Right lobe of liver (tissue), 4 donors: Measurements from ENCODE around the gene FGD5.

Experiments
- POLR2A ChIP-seq: fragments of 450-650 bp; IDR thresholded peaks from one replicate; pipeline ENCODE4 v1.6.1; 2017; ENCODE audit warnings: antibody characterized with exemption, mild to moderate bottlenecking
- TF ChIP-seq, protein P1 (sequence below), 4 donors: fragments of 200-600 bp in 3 of 4; fragments of 450-650 bp in 1 of 4; IDR thresholded peaks; one replicate each; pipeline versions ENCODE4 v1.5.1 to v1.8.0; 2016 to 2022; ENCODE audit warnings: antibody characterized with exemption in 4 of 4, mild to moderate bottlenecking in 2 of 4
- donor health status: DM: no; HTN: no; CAD: no.
- donor health status: DM: no; HTN: no; CAD: no.
- donor health status: DM: no; HTN: yes; CAD: no.

DNA sequence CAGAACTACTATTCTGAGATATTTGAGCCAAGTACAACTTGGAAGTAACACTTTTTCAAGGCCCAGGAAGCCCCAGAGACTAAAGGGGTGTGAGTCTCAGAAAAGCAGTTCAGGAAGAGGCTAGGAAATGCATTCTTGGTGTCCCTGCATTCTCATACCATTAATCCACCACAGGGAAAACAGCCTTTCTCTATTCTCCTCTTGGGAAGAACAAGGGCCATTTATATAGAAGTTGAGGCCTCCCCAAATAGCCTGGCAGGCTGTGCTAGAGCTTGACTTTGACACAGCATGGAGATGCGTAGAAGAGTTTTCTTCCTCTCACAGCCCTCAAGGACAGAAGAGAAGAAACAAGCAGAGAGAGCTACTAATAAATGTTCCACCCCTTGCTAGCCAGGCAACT lies 123.1 kb downstream of the FGD5 start:
- TF ChIP-seq, protein P1, sequence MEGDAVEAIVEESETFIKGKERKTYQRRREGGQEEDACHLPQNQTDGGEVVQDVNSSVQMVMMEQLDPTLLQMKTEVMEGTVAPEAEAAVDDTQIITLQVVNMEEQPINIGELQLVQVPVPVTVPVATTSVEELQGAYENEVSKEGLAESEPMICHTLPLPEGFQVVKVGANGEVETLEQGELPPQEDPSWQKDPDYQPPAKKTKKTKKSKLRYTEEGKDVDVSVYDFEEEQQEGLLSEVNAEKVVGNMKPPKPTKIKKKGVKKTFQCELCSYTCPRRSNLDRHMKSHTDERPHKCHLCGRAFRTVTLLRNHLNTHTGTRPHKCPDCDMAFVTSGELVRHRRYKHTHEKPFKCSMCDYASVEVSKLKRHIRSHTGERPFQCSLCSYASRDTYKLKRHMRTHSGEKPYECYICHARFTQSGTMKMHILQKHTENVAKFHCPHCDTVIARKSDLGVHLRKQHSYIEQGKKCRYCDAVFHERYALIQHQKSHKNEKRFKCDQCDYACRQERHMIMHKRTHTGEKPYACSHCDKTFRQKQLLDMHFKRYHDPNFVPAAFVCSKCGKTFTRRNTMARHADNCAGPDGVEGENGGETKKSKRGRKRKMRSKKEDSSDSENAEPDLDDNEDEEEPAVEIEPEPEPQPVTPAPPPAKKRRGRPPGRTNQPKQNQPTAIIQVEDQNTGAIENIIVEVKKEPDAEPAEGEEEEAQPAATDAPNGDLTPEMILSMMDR (IDR thresholded peaks at IDR 0.05) = no peak
- TF ChIP-seq POLR2A = no peak
